Esophagus squamous epithelium (tissue), 5 donors: ENCODE results near the gene DACT3. TPM values are rescaled to one million over a fixed set of nuclear protein-coding genes. Genes with fewer than 3 reads are reported as not detected.

Experiments
- DNase-seq: peaks from one replicate; lab custom pipeline; 2025; lab: John Stamatoyannopoulos, UW
- H3K27ac ChIP-seq, 4 donors: fragments of 200-600 bp; sonication (generic); one replicate each; pipeline ENCODE4 v1.5.1; 2016 to 2019; ENCODE audit warnings: mild to moderate bottlenecking in 1 of 4
- H3K27me3 ChIP-seq, 4 donors: fragments of 200-600 bp; sonication (generic); 1 replicate in 3 of 4; 2 replicates in 1 of 4; pipeline versions ENCODE4 v1.5.1 to v1.6.0; 2017 to 2021; ENCODE audit warnings: antibody characterized with exemption in 1 of 4
- H3K36me3 ChIP-seq, 3 donors: fragments of 200-600 bp; sonication (generic); one replicate each; pipeline ENCODE4 v1.5.1; 2016 to 2019
- H3K4me1 ChIP-seq, 3 donors: fragments of 200-600 bp; sonication (generic); one replicate each; pipeline ENCODE4 v1.5.1; 2017 to 2019
- H3K4me3 ChIP-seq, 4 donors: fragments of 200-600 bp; sonication (generic); 1 replicate in 3 of 4; 2 replicates in 1 of 4; pipeline ENCODE4 v1.5.1; 2016 to 2019; ENCODE audit warnings: mild to moderate bottlenecking in 2 of 4, moderate library complexity in 1 of 4
- H3K9me3 ChIP-seq, 3 donors: fragments of 200-600 bp; sonication (generic); one replicate each; pipeline ENCODE4 v1.5.1; 2016 to 2019
- CTCF ChIP-seq, 6 experiments: fragments of 450-650 bp in 4 of 6; fragments of 200-600 bp in 2 of 6; sonication (generic) in 2 of 6; IDR thresholded peaks; one replicate each; pipeline ENCODE4 v1.5.1; 2016 to 2019; ENCODE audit warnings: antibody characterized with exemption in 6 of 6, mild to moderate bottlenecking in 4 of 6, moderate library complexity in 4 of 6
- POLR2A ChIP-seq, 4 donors: fragments of 450-650 bp; IDR thresholded peaks; one replicate each; pipeline ENCODE4 v1.6.1; 2017; ENCODE audit warnings: antibody characterized with exemption in 4 of 4, mild to moderate bottlenecking in 4 of 4, moderate library complexity in 3 of 4
- WGBS, 2 donors: methylation state at CpG; one replicate each; pipeline ENCODE4 v1.1.5; 2018; 5-methylcytosine and 5-hydroxymethylcytosine counted together
- intact Hi-C: fragments of 100-400 bp; cut with DNase I; formaldehyde crosslinking; loops from one replicate; pipeline ENCODE4 v1.15.0; 2022
- total RNA-seq, 4 donors: library from RNA; depleted of rRNA; stranded (reverse); fragments of >200 nt; gene quantifications; one replicate each; pipeline ENCODE4 v1.1.0, GENCODE V29; 2016
- donor health status: DM: yes; HTN: yes; CAD: no.

DACT3 gene
- total RNA-seq, 4 donors from 2014 or later = 0.22 to 5.7 (median 1.8) TPM

GRCh38 chr19:46606681-46607447 is 54.1 kb downstream of the DACT3 start:
- Histone ChIP-seq H3K4me3 (no peak overlapping the region), H3K36me3 (peaks cover 40 to 63% (median 43%) of the 10 kb centered on the region in 3 donors), H3K27ac (peak overlapping the region in 2 of 4 donors; percentile 4 to 21), H3K4me1 (peaks cover 16 to 66% (median 37%) of the 10 kb centered on the region in 3 donors), H3K9me3 (no peaks in the 10 kb centered on the region), H3K27me3 (no peaks in the 10 kb centered on the region)
- intact Hi-C loops = no loop called here
- WGBS, 2 donors = 55 to 61% methylated on average over 8 to 9 of the region's 12 CpGs
- DNase-seq = no peak
- no peak for TF ChIP-seq CTCF (IDR thresholded peaks at IDR 0.05)

GRCh38 chr19:46606019-46606418 is 55.0 kb downstream of the DACT3 start:
- H3K4me3 ChIP-seq = no peak overlapping the region
- WGBS, 2 donors = 69 to 83% methylated on average over 6 to 10 of the region's 11 CpGs
- intact Hi-C loops = no loop called here
- no peaks in the 10 kb centered on the region for H3K9me3 ChIP-seq
- no peak for DNase-seq
- peak overlapping the region in 3 of 4 donors; percentile 4 to 47 (median 27) for H3K27ac ChIP-seq
- H3K4me1 ChIP-seq = peaks cover 16 to 61% (median 37%) of the 10 kb centered on the region in 3 donors
- TF ChIP-seq POLR2A (IDR thresholded peaks at IDR 0.05) (no peak), CTCF (IDR thresholded peaks at IDR 0.05) (no peak)
- H3K36me3 ChIP-seq = peaks cover 40 to 63% (median 43%) of the 10 kb centered on the region in 3 donors
- no peaks in the 10 kb centered on the region for H3K27me3 ChIP-seq

- DNase-seq = no peak
- Histone ChIP-seq H3K36me3 (peaks cover 40 to 58% (median 43%) of the 10 kb centered on the region in 3 donors), H3K9me3 (no peaks in the 10 kb centered on the region), H3K27ac (peak overlapping the region in 3 of 4 donors; percentile 27 to 47 (median 45)), H3K27me3 (no peaks in the 10 kb centered on the region), H3K4me3 (no peak overlapping the region), H3K4me1 (peaks cover 16 to 58% (median 37%) of the 10 kb centered on the region in 3 donors)
- WGBS, 2 donors = 66 to 80% methylated on average over 2 to 9 of the region's 16 CpGs
- TF ChIP-seq CTCF (IDR thresholded peaks at IDR 0.05) (no peak), POLR2A (IDR thresholded peaks at IDR 0.05) (no peak)
- intact Hi-C loops = no loop called here
These were observed 55.6 kb downstream of the DACT3 start for GRCh38 chr19:46605356-46605821.

GRCh38 chr19:46604781-46605355 is 56.1 kb downstream of the DACT3 start:
- H3K4me1 ChIP-seq = peaks cover 16 to 63% (median 37%) of the 10 kb centered on the region in 3 donors
- DNase-seq = no peak
- no peaks in the 10 kb centered on the region for H3K27me3 ChIP-seq
- peak overlapping the region in 3 of 4 donors; percentile 29 to 47 (median 45) for H3K27ac ChIP-seq
- intact Hi-C loops = no loop called here
- H3K4me3 ChIP-seq = no peak overlapping the region
- peaks cover 40 to 52% (median 40%) of the 10 kb centered on the region in 3 donors for H3K36me3 ChIP-seq
- TF ChIP-seq CTCF (IDR thresholded peaks at IDR 0.05) = no peak
- no peak for TF ChIP-seq POLR2A (IDR thresholded peaks at IDR 0.05)
- no peaks in the 10 kb centered on the region for H3K9me3 ChIP-seq
- WGBS, 2 donors = 83 to 85% methylated on average over 3 to 9 of the region's 13 CpGs

- no peak for TF ChIP-seq CTCF (IDR thresholded peaks at IDR 0.05)
- no peak for TF ChIP-seq POLR2A (IDR thresholded peaks at IDR 0.05)
- WGBS, 2 donors = 62 to 83% methylated on average over 3 to 4 of the region's 9 CpGs
- DNase-seq = no peak
- intact Hi-C loops = no loop called here
- H3K36me3 ChIP-seq = peaks cover 32 to 42% (median 33%) of the 10 kb centered on the region in 3 donors
- peaks cover 16 to 65% (median 37%) of the 10 kb centered on the region in 3 donors for H3K4me1 ChIP-seq
- peak overlapping the region in 3 of 4 donors; percentile 99 for H3K27ac ChIP-seq
- no peak overlapping the region for H3K4me3 ChIP-seq
- H3K9me3 ChIP-seq = no peaks in the 10 kb centered on the region
- no peaks in the 10 kb centered on the region for H3K27me3 ChIP-seq
These were observed 57.2 kb downstream of the DACT3 start for GRCh38 chr19:46603752-46604231.
